GM12892 (cell line): ENCODE measurements around the gene OGFRL1.

ENCODE experiments used
- POLR2A ChIP-seq: IDR thresholded peaks from 2 replicates; pipeline ENCODE4 v1.6.1; 2011; ENCODE audit warnings: low read depth, low read length, control low read depth
- POLR2AphosphoS5 ChIP-seq: IDR thresholded peaks from 2 replicates; pipeline ENCODE4 v1.6.1; 2011; ENCODE audit warnings: low read depth, low read length, control low read depth

DNA sequence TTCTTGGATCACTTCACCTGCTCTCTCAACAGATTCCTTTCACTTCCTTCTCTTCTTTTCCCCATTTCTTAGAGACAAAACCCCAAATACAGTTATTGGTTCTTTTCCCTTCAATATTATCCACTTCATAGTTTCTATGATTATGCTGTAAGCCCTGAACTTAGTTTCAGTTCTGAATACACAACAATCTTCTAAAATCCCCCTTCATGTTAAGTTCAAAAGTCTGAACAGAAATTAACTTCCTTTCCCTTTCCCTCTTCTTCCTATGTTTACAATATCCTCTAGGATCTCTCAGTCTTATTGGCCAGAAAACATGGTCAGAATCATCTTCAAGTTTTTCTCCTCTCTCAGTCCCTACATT is 57.7 kb downstream of the OGFRL1 start:
- no peak for TF ChIP-seq POLR2A
- TF ChIP-seq POLR2AphosphoS5, result no peak
